K562 (cell line): Measurements from ENCODE around the gene MEAF6. TPM values are rescaled to one million over a fixed set of nuclear protein-coding genes. Genes with fewer than 3 reads are reported as not detected.

Source experiments
- ATAC-seq: fragments of 200-7000 bp; cut with Tn5 transposase; 3 replicates; pipeline ENCODE4 v1.9.1; 2020; ENCODE audit warnings: moderate library complexity
- BruUV-seq: library from RNA; stranded (reverse); fragments of 400-500 nt; replicated peaks from 2 replicates; lab custom pipeline; 2021; lab: Mats Ljungman, UMichigan
- CTCF ChIA-PET: fragments of 300-600 bp; formaldehyde crosslinking; extraction: SDS; loops from one replicate; lab custom pipeline; 2021; ENCODE audit warnings: low intra/inter-chr PET ratio; lab: Yijun Ruan, JAX
- POLR2A ChIA-PET: fragments of 300-600, 350-650 bp; sonication (Branson Sonifier 250); formaldehyde crosslinking; extraction: SDS; loops from one replicate; lab custom pipeline; 2021; ENCODE audit warnings: antibody characterized with exemption, inconsistent platforms; lab: Yijun Ruan, JAX
- DNase-seq, 4 experiments: peaks; one replicate each; pipeline versions ENCODE4 v3.0.0 to v3.0.0-alpha.2; 2011 to 2018; ENCODE audit warnings: low spot score in 3 of 4, mixed read lengths in 3 of 4; ENCODE audit errors: extremely low read depth in 1 of 4
- FAIRE-seq: peaks from 2 replicates; lab custom pipeline; 2011; peaks lifted over from hg19 to GRCh38; lab: Jason Lieb, UNC
- H2AFZ ChIP-seq: 2 replicates; pipeline ENCODE4 v1.6.0; 2011; ENCODE audit warnings: low read depth, low read length, control low read depth, inconsistent platforms
- H3K27ac ChIP-seq: fragments of 200-600 bp; 3 replicates; pipeline ENCODE4 v1.8.0; 2011; ENCODE audit warnings: low read depth, mild to moderate bottlenecking, control low read depth, inconsistent platforms, low read length, moderate library complexity, mixed read lengths; ENCODE audit errors: extremely low read depth
- H3K27me3 ChIP-seq, 2 experiments: fragments of 300-600 bp in 1 of 2; 2 replicates in 1 of 2; 3 replicates in 1 of 2; pipeline versions ENCODE4 v1.6.0 to v1.8.0; 2011; ENCODE audit warnings: inconsistent platforms in 2 of 2, low read length in 2 of 2, mild to moderate bottlenecking in 1 of 2, mixed read lengths in 1 of 2, moderate library complexity in 1 of 2; ENCODE audit not compliant: control insufficient read depth in 2 of 2, insufficient read depth in 2 of 2
- H3K36me3 ChIP-seq: fragments of 300-600 bp; 3 replicates; pipeline ENCODE4 v1.8.0; 2011; ENCODE audit warnings: mild to moderate bottlenecking, low read length, inconsistent platforms; ENCODE audit not compliant: control insufficient read depth, insufficient read depth
- H3K4me1 ChIP-seq, 2 experiments: fragments of 200-600 bp in 1 of 2; replicated peaks in 1 of 2; 2 replicates in 1 of 2; 3 replicates in 1 of 2; pipeline versions ENCODE4 v1.5.1 to v1.8.0; 2011; ENCODE audit warnings: inconsistent platforms in 2 of 2, low read length in 2 of 2, mild to moderate bottlenecking in 1 of 2, mixed read lengths in 1 of 2, moderate library complexity in 1 of 2; ENCODE audit not compliant: control insufficient read depth in 2 of 2, insufficient read depth in 2 of 2
- H3K4me2 ChIP-seq: 2 replicates; pipeline ENCODE4 v1.6.1; 2011; ENCODE audit warnings: low read length, control low read depth, inconsistent platforms, mixed read lengths; ENCODE audit not compliant: insufficient read depth
- H3K4me3 ChIP-seq: fragments of 200-600 bp; sonication (generic), shearing (Covaris generic); 2 replicates; pipeline ENCODE4 v1.5.1; 2016; ENCODE audit warnings: control low read depth, inconsistent platforms
- H3K79me2 ChIP-seq: fragments of 200-600 bp; 3 replicates; pipeline ENCODE4 v1.8.0; 2011; ENCODE audit warnings: low read length, inconsistent platforms; ENCODE audit not compliant: control insufficient read depth, insufficient read depth
- H3K9ac ChIP-seq, 2 experiments: 2 replicates each; pipeline versions ENCODE4 v1.6.0 to v1.6.1; 2011; ENCODE audit warnings: low read depth in 2 of 2, low read length in 2 of 2, control low read depth in 1 of 2, inconsistent platforms in 1 of 2, mild to moderate bottlenecking in 1 of 2, mixed read lengths in 1 of 2; ENCODE audit not compliant: insufficient read depth in 1 of 2
- H3K9me1 ChIP-seq: one replicate; pipeline ENCODE4 v1.6.0; 2011; ENCODE audit warnings: inconsistent platforms, mild to moderate bottlenecking, low read length, moderate library complexity; ENCODE audit not compliant: control insufficient read depth, insufficient read depth
- H3K9me3 ChIP-seq: replicated peaks from 2 replicates; pipeline ENCODE4 v1.5.1; 2011; ENCODE audit warnings: low read depth, low read length, inconsistent platforms; ENCODE audit not compliant: control insufficient read depth, insufficient read depth
- H4K20me1 ChIP-seq: replicated peaks from 2 replicates; pipeline ENCODE4 v1.6.1; 2011; ENCODE audit warnings: low read length, inconsistent platforms, mixed read lengths; ENCODE audit not compliant: control insufficient read depth, insufficient read depth
- HMG20A ChIP-seq: fragments of 450-650 bp; formaldehyde crosslinking; conservative IDR thresholded peaks from 2 replicates; pipeline ENCODE4 v1.4.0; 2020; ENCODE audit warnings: mild to moderate bottlenecking, mixed read lengths
- MAFF ChIP-seq: IDR thresholded peaks from 2 replicates; pipeline ENCODE4 v1.6.1; 2012; ENCODE audit warnings: low read length, improper control_type of control experiment
- MTA2 ChIP-seq: fragments of 450-650 bp; IDR thresholded peaks from 2 replicates; pipeline ENCODE4 v1.6.1; 2016; ENCODE audit warnings: low read depth
- NKRF ChIP-seq: fragments of 450-650 bp; IDR thresholded peaks from 2 replicates; pipeline ENCODE4 v1.6.1; 2016; ENCODE audit warnings: borderline replicate concordance
- PHB2 ChIP-seq: fragments of 450-650 bp; IDR thresholded peaks from 2 replicates; pipeline ENCODE4 v1.6.1; 2017; ENCODE audit warnings: low read depth
- ZBTB43 ChIP-seq: sonication (generic); formaldehyde crosslinking; IDR thresholded peaks from 2 replicates; pipeline ENCODE4 v1.8.0; 2023; ENCODE audit warnings: mild to moderate bottlenecking, missing genetic modification reagents
- ZNF134 ChIP-seq: fragments of 250-450 bp; sonication (Bioruptor Pico); conservative IDR thresholded peaks from 2 replicates; pipeline ENCODE4 v1.4.0; 2020
- ZNF175 ChIP-seq: fragments of 200-800 bp; sonication (Bioruptor generic); IDR thresholded peaks from 2 replicates; pipeline ENCODE4 v1.6.1; 2016; ENCODE audit warnings: low read depth, mild to moderate bottlenecking, missing genetic modification characterization, missing compliant biosample characterization
- ZNF232 ChIP-seq: sonication (generic); formaldehyde crosslinking; IDR thresholded peaks from 2 replicates; pipeline ENCODE4 v1.8.0; 2022; ENCODE audit warnings: mild to moderate bottlenecking, missing genetic modification reagents
- ZNF609 ChIP-seq: sonication (generic); formaldehyde crosslinking; IDR thresholded peaks from 2 replicates; pipeline ENCODE4 v1.8.1; 2023; ENCODE audit warnings: missing genetic modification reagents, mild to moderate bottlenecking, borderline replicate concordance
- ZNF707 ChIP-seq: fragments of 250-450 bp; sonication (Bioruptor Pico); conservative IDR thresholded peaks from 2 replicates; pipeline ENCODE4 v1.8.0; 2022; ENCODE audit warnings: inconsistent platforms, mild to moderate bottlenecking, moderate library complexity
- WGBS: fragments of 100-300 bp; shearing (Covaris generic); methylation state at CpG from one replicate; pipeline ENCODE4 v1.1.6; 2016; ENCODE audit warnings: low coverage, mixed read lengths; ENCODE audit not compliant: insufficient coverage; ENCODE audit errors: missing lambda C conversion rate; 5-methylcytosine and 5-hydroxymethylcytosine counted together
- in situ Hi-C: fragments of 300-500 bp; cut with MboI; formaldehyde crosslinking; loops from 4 replicates; pipeline ENCODE4 v1.15.0; 2018; ENCODE audit warnings: inconsistent platforms, mixed read lengths
- intact Hi-C: fragments of 100-400 bp; cut with micrococcal nuclease; formaldehyde crosslinking; loops from 2 replicates; pipeline ENCODE4 v1.14.2; 2022
- polyA plus RNA-seq, 8 experiments: library from polyadenylated mRNA; depleted of rRNA in 4 of 8; stranded (reverse) in 5 of 8; unstranded in 3 of 8; fragments of >200 nt; fragmentation: Nextera tagmentation in 2 of 8; fragmentation: Illumina TruSeq in 1 of 8; extraction: Ambion mirVana in 2 of 8; extraction: Trizol in 1 of 8; gene quantifications; 2 replicates each; pipeline versions ENCODE4 v1.2.1 to v1.2.3, GENCODE V29; 2011 to 2014; ENCODE audit warnings: inconsistent platforms in 1 of 8, missing spikeins in 1 of 8
- total RNA-seq, 7 experiments: library from RNA; depleted of rRNA in 6 of 7; stranded (reverse); fragments of >200 nt in 6 of 7; fragmentation: Illumina TruSeq in 2 of 7; extraction: Trizol in 2 of 7; gene quantifications; 2 replicates each; pipeline versions ENCODE4 v1.2.1 to v1.2.3, GENCODE V29; 2011 to 2021; ENCODE audit warnings: low replicate concordance in 1 of 7

The MEAF6 gene
- total and polyA plus RNA-seq, 9 of the 15 experiments (the other 6 are each of a cell fraction or from before 2014, with no cell fraction given), result 55.0 to 151 (median 92.3) TPM

- no peak for TF ChIP-seq ZNF609 (CRISPR knock-in tag)
- TF ChIP-seq ZNF134, result no peak
- no peak for TF ChIP-seq ZNF707 (CRISPR knock-in tag)
Measured at GRCh38 chr1:37517569-37517968, 3.0 kb upstream of the MEAF6 start (continued).

GRCh38 chr1:37515185-37516034 lies 844 bp upstream of the MEAF6 start:
- peak; percentile 35 for ATAC-seq
- peak overlapping the region; percentile 99 for H3K27ac ChIP-seq
- H3K79me2 ChIP-seq, result peaks cover 41% of the 10 kb centered on the region
- peaks cover 13 to 17% of the 10 kb centered on the region in 2 experiments; a peak in 4 of 5 replicates for H3K4me1 ChIP-seq
- peak overlapping the region; percentile 96 for H3K4me2 ChIP-seq
- ChIA-PET CTCF (interaction anchor here (0.6 kb wide), 1 partner anchor 32 kb away, joined by 3 read pairs; no protein-coding TSS in a partner anchor), POLR2A (interaction anchor here (0.5 to 4.5 kb wide), 20 partner anchors 10 to 1706 kb away, joined by 3 to 42 read pairs (median 6); partner anchors contain the start of genes SNIP1 and ZC3H12A)
- no peaks in the 10 kb centered on the region for H3K9me3 ChIP-seq
- DNase-seq, result peak in 2 of 4 experiments; percentile 51 to 73
- intact Hi-C loops (no loop called here), in situ Hi-C loops (no loop called here)
- peaks cover 25% of the 10 kb centered on the region for H3K36me3 ChIP-seq
- H2AFZ ChIP-seq, result peak overlapping the region; percentile 98
- H4K20me1 ChIP-seq, result peaks cover 4% of the 10 kb centered on the region; the same call in 1 of the 2 replicates
- FAIRE-seq, result peak; percentile 83
- peak overlapping the region; percentile 97 for H3K4me3 ChIP-seq
- peak overlapping the region; percentile 96 to 97 for H3K9ac ChIP-seq
- 21% methylated on average over 18 of the region's 18 CpGs for WGBS
- peaks cover 4% of the 10 kb centered on the region for H3K9me1 ChIP-seq
- BruUV-seq, result TSS peak; percentile 45
- H3K27me3 ChIP-seq, result no peaks in the 10 kb centered on the region
- peak; percentile 30; the same call in 1 of the 2 replicates for TF ChIP-seq NKRF
- no peak for TF ChIP-seq MTA2
- peak; percentile 35; the same call in 1 of the 2 replicates for TF ChIP-seq MAFF
- TF ChIP-seq ZNF232 (CRISPR knock-in tag), result 0 out of 2 replicates have a peak, but pooled peaks have one; percentile 62
- TF ChIP-seq HMG20A, result no peak
- 0 out of 2 replicates have a peak, but pooled peaks have one; percentile 1 for TF ChIP-seq ZNF175 (CRISPR knock-in tag)
- TF ChIP-seq PHB2, result no peak
- peak; percentile 31; the same call in 1 of the 2 replicates for TF ChIP-seq ZBTB43 (CRISPR knock-in tag)
